GM18520 (cell line): Measurements from ENCODE around the gene DEPDC5.

Experiments used
- ATAC-seq: cut with Tn5 transposase; IDR thresholded peaks from one replicate; pipeline ENCODE4 v1.9.1; 2021; ENCODE audit not compliant: unreplicated experiment

Gene DEPDC5

GRCh38 chr22:31891366-31892079, 137.7 kb downstream of the DEPDC5 start:
- ATAC-seq = no peak

- ATAC-seq = no peak
Measured at GRCh38 chr22:31892080-31892433, 138.2 kb downstream of the DEPDC5 start.

- no peak for ATAC-seq
Measured at GRCh38 chr22:31893460-31893859, 139.6 kb downstream of the DEPDC5 start.

- no peak for ATAC-seq
Measured at GRCh38 chr22:31895411-31896123, 141.7 kb downstream of the DEPDC5 start.

GRCh38 chr22:31896472-31896871, 142.7 kb downstream of the DEPDC5 start:
- no peak for ATAC-seq

GRCh38 chr22:31897842-31898805, 144.3 kb downstream of the DEPDC5 start:
- ATAC-seq = no peak

- ATAC-seq = no peak
Measured at GRCh38 chr22:31898926-31899325, 145.1 kb downstream of the DEPDC5 start.

- no peak for ATAC-seq
Measured at GRCh38 chr22:31899669-31900068, 145.8 kb downstream of the DEPDC5 start.

- ATAC-seq = no peak
Measured at GRCh38 chr22:31901388-31902137, 147.7 kb downstream of the DEPDC5 start.

GRCh38 chr22:31904651-31905050, 150.8 kb downstream of the DEPDC5 start:
- no peak for ATAC-seq

- no peak for ATAC-seq
Measured at GRCh38 chr22:31905356-31905755, 151.5 kb downstream of the DEPDC5 start.

- no peak for ATAC-seq
Measured at GRCh38 chr22:31906086-31906485, 152.3 kb downstream of the DEPDC5 start.

- ATAC-seq = no peak
Measured at GRCh38 chr22:31906569-31906968, 152.8 kb downstream of the DEPDC5 start.

GRCh38 chr22:31909977-31910376, 156.2 kb downstream of the DEPDC5 start:
- ATAC-seq = no peak

- no peak for ATAC-seq
Measured at GRCh38 chr22:31911565-31912406, 158.0 kb downstream of the DEPDC5 start.

GRCh38 chr22:31912407-31912743, 158.6 kb downstream of the DEPDC5 start:
- no peak for ATAC-seq

GRCh38 chr22:31915586-31915985, 161.8 kb downstream of the DEPDC5 start:
- ATAC-seq = no peak

GRCh38 chr22:31917227-31917921, 163.6 kb downstream of the DEPDC5 start:
- ATAC-seq = no peak

GRCh38 chr22:31919730-31920129, 165.9 kb downstream of the DEPDC5 start:
- ATAC-seq = no peak
